CD4-positive, alpha-beta T cell treated with Interleukin-4 for 4 hours (primary cell): Measurements from ENCODE around the gene OPA3.
"Not testable (repeated sequence)": the region's sequence is repeated elsewhere in the genome, so short reads cannot be mapped to it uniquely, and the experiment has no call there.

Experiments
- DNase-seq: peaks from one replicate; pipeline ENCODE4 v3.0.0-alpha.2; 2020

OPA3 gene

DNA sequence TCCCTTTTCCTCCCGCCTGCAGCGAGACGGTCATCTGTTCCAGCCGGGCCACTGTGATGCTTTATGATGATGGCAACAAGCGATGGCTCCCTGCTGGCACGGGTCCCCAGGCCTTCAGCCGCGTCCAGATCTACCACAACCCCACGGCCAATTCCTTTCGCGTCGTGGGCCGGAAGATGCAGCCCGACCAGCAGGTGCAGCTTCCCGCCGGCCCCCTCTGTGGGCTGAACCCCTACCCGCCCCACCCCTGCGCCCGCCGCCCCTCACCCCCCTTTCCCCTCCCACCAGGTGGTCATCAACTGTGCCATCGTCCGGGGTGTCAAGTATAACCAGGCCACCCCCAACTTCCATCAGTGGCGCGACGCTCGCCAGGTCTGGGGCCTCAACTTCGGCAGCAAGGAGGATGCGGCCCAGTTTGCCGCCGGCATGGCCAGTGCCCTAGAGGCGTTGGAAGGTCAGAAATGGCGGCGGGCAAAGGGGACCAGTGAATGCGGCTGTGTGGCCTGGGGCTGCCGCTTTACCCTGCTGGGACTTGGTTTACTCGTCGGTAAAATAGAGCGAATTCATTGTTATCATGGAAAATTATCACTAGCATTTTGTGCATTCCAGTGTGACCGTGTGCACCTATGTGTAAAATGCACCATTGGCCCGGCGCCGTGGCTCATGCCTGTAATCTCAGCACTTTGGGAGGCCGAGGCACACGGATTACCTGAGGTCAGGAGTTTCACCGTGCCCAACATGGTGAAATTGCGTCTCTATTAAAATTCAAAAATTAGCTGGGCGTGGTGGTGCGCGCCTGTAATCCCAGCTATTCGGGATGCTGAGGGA is 66.7 kb downstream of the OPA3 start:
- DNase-seq: no peak

DNA sequence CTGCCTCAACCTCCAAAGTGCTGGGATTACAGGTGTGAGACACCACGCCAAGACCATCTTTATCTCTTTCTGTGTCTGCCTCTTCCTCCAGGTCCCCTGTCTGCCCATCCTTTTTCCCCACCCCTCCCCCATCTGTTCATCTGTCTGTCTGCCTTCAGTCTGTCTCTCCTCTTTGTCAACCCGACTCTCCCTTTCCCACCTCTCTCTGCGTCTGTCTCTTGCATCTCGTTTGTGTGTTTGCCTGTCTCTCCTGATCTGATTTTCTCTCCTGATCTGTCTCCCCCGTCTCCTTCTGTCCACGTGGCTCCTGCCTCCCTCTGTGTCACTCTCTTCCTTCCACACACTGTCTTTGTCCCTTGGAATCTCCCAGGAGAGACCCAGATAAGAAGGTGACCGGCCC is 67.4 kb downstream of the OPA3 start:
- no peak for DNase-seq

DNA sequence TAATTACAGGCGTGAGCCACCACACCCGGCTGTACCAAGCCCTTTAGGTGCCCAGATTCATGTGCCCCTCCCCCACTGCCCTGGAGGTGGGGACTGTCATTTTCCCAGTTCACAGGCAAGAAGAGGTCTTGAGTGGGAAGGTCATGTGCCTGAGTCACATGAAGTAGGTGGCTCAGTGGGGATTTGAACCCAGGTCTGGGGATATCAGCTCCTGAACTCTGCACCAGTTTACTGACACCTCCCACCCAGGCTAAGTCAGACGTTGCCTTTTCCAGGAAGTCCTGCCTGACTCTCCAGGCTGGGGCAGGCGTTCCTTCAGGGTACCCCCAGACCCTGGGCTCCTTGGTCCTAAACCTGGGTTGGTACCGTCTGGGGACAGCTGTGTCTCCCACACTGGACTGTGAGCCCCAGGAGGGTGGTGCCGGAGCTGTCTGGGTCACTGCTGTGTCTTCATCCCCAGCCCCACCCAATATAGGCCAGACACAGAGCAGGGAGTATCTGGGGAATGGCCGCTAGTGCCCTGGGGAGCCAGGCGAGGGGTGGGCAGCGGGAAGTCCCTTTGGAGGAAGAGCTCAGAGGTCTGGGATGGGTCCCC is 68.7 kb downstream of the OPA3 start:
- no peak for DNase-seq

DNA sequence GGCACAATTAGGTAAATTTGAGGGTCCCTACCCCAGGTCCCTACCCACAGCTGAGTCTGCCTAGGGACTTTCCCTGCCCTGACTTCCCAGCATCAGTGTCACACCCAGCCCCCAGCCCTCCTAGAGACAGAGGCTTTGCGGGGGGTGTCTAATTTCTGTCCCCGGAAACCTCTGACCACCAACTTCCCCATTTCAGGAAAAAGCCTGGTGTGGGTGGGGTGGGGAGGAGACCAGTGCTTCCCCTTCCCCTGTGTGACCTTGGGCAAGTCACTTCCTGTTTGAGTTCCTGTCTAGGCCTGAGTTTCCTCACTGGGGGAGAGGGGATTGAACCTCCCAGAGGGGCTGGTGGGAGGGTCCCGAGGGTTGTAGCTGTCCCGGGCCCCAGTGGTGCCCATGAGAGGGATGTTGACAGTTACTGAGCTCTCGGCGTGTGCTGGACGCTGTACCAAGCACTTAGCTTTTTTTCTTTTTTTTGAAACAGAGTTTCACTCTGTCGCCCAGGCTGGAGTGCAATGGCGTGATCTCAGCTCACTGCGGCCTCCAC is 69.4 kb downstream of the OPA3 start:
- DNase-seq: peak; percentile 50

DNA sequence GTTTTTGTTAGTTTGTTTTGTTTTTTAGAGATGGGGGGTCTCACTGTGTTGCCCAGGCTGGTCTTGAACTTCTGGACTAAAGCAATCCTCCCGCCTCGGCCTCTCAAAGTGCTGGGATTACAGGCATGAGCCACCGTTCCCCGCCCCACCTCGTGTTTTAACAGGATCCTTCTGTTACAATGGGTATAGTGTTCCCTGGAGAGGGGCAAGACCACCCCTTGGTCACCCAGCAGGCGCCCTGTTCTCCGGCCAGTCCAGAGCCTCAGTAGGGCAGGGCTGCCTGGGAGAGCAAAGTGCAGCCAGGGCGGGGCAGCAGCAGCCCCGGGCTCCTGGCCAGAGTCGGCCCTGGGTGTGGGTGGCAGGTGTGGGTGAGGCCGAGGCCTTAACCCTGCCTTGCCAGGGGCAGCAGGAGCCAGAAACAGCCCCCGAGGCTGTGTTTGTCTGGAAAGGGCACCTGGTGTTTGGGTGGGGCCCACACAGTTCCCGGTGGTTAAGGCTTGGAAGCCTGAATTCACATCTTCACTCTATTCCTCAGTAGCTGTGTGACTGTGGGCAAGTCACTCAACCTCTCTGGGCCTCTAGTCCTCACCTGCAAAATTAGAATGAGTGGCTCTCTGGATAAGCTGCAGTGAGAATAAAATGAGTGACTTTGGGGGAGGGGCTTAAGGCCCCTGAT is 70.1 kb downstream of the OPA3 start:
- no peak for DNase-seq

DNA sequence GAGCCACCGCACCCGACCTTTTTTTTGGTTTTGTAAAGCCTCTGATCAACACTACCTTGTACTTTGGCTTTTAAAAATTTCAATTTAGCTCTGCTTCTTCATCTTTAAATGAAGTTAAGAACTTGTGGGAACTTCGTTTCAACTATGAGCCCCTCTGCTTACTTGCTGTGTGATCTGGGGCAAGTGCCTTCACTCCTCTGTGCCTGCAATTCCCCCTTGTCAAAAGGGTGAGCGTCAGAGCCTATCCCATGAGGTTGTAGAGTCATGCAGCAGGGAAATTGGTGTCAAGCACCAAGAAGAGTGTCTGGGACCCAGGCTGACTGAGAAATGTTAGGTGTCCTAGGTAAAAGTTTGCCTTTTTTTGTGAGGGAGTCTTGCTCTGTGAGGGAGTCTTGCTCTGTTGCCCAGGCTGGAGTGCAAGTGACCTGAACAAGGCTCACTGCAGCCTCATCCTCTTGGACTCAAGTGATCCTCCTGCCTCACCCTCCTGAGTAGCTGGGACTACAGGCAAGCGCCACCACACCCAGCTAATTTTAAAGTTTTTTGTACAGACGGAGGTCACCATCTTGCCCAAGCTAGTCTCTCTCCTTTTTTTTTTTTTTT is 71.6 kb downstream of the OPA3 start:
- DNase-seq: no peak

DNA sequence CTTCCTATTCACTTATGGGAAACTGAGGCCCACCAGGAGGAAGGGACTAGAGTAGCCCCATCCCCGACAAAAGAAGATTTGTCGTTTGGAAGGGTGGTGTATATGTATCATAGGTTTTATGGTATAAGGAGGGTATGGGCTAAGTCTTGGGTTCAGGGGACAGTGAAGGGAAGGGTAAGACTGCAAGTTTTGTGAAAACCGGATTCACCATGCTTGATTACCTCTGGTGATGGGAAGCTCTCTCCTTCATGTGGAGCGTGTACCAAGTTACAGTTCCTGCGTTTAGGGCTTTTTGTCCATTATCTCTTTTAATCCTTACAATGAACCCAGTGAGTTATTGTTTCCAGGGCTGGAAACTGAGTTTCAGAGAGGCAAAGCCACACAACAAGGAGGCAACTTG is 73.5 kb downstream of the OPA3 start:
- no peak for DNase-seq

DNA sequence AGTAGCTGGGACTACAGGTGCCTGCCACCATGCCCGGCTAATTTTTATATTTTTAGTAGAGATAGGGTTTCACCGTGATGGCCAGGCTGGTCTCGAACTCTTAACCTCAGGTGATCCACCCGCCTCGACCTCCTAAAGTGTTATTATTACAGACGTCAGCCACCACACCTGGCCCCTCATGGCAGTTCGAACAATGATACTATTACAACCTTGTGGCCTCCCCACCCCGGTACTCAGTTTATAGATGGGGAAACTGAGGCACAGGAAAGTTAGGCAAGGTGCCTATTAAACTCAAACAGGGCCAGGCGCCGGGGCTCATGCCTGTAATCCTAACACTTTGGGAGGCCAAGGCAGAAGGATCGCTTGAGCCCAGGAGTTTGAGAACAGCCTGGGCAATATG is 74.2 kb downstream of the OPA3 start:
- not testable (repeated sequence) for DNase-seq

DNA sequence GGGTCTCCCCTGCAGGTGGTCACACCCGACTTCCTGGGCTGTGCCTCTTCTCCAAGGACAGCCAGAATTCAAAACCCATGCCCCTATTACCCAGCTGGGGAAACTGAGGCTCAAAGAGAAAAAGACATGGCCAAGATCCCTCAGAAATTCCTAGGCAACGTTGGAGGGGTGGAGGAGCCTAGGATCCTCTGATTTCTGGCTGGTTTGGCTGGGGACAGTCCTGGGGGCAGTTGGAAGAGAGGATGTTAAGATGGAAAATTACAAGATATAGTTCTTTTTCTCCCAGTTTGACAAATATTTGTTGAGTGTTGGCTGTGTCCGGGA is 74.9 kb downstream of the OPA3 start:
- no peak for DNase-seq

DNA sequence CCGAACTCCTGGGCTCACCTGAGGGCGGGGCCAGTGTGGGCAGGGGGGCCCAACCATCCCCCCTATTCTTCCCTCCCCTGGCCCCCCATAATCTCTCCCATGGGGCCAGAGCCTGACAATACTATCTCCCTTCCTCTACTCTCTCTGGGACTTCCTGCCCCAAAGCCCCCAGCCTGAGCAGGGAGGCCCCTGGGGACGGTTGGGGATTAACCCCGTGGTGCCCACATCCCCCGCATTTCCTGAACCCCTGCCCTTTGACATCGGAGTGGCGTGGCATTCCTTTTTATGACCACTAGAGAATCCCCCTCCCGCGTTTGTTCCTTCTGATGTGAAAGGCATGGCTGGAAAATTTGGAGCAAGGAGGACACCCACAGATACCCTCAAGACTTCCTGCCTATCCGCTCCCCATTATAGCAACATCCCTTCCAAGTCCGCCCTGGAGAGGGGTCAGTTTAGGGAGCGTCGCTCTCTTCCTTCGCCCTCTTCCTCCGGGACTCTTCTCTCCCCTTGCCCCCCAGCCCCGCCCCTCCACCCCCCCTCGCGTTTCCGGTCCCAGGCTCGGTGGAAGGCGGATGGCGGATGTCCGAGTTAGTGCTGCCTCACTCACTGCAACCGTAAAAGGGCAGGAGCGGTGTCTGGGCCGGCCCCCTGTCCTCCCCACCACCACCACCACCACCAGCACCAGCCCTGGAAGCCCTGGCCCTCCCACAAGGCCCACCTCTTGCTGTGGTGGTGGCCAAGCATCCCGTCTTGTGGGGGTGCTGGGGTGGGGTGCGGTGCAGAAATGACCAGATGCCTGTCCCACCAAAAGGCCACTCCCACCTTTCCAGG is 75.5 kb downstream of the OPA3 start:
- DNase-seq: peak; percentile 48

DNA sequence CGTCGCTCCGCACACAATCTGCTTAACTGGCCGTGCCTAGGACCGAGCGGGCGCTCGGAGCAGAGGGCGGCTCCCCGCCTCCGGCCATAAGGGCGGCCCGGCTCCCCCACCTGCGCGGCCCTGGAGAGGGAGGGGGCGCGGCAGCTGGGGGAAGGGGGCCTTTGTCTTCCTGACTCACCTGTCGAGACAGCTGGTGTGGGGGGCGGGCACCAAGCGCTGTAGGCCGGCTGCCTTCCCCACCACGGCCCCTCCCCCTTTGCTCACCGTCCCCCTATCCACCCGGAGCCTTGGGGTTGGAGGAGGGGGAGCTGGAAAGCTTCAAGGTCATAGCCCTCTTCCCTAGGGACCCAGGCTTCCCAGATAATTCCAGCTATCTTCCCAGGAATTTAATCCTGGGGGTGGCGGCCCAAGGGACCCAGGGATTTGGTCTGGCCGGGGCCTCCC is 76.2 kb downstream of the OPA3 start:
- DNase-seq: no peak

DNA sequence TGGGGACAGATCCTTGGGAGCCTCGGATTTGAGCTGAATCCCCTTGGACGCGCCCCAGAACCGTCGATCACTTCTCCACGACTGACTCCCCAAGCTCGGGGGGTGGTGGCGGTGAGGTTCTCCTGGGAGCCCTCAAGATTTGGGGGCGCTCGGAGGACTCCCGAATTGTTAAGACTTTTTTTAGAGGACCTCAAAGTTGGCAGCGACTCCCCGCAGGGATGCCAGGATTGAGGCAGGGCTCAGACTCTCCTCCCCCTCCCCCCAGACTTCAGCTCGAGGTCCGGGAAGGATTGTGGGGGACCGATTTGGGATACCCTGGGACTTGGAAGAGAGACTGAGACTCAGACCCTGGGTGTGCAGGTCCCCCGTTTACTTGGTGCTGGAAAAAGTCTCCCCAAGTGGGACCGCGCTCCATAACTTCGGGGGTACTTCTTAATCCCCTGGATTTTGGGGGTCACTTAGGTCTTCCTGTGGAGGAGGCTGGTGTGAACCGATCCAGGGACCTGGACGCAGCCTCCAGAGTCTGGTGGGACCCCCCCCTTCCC is 76.7 kb downstream of the OPA3 start:
- DNase-seq: no peak

DNA sequence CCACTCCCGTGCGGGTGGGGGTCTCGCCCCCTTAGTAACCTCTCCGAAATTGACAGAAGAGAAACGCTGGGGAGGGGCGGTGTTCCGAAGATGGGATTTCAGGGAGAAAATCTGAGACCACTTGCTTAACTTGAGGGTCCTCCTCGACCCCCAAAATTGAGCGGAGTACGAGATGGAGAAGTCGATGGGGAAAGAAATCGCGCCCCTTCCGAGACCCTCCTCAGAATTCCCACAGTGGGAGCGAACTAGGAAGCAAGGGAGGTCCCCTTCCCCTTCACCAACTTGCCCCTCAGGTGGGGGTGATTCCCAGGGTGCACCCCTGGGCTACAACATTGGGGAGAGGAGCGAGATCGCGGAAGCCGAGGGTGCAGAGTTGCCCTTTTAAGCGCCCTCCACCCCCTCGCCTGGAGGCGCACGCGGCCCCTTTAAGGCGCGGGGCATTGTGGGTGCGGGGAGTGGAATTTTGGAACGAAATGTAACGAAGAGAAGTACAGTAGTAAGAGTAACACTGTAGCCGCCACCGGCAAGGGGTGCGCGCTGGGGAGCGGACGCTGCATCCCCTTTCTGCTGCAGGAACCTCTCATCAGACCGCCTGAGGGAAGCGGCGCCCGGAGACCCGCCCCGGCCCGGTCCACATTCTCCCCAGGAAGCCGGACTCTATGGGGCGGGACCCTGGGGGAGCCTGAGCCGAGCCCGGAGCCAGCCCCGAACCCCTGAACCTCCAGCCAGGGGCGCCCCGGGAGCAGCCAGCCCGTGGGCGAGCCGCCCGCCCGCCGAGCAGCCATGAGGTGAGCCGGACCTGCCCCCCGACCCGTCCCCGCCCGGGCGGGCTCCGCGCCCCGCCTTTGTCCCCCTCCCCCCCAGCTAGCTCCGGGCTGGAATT is 77.4 kb downstream of the OPA3 start, which contains the start of gene VASP:
TSS of gene VASP (plus strand) at position 491 of the 883 bp plus-strand sequence. CDS start at position 784, 293 bp downstream.
- peak; percentile 92 for DNase-seq

DNA sequence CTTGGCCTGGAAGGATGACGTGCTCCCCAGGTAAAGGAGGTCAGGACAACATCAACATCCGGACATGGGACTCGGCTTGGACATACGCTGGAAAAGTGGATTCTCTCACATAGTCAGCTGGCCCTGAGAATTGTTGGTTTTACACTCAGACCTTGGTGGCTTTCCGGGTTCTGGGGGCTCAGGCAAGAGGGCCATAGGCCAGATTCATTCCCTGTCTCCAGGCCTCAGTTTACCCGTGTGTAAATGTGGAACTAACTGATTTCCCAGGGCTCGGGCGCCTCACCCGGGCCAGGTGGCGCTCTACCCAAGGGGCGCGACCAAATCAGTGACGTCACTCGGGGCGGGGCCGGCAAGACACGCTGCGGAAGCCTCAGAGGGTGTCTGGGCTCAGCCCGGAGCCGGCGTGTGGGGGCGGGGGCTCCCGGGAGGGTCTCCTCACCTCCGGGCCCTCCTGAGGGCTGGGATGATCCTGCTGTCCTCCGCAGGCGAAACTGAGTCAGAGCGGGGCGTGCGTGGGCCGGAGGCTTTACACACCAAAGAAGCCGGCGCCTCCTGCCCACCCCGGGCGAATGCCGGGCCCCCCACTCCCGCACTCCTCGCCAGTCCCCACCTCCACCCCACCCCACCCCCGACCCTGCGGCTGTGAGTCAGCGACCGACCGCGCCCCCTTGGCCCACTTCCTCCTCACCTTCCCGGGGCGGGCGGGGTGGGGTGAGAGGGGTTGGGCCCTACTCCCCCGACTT is 78.2 kb downstream of the OPA3 start:
- DNase-seq: peak; percentile 95

DNA sequence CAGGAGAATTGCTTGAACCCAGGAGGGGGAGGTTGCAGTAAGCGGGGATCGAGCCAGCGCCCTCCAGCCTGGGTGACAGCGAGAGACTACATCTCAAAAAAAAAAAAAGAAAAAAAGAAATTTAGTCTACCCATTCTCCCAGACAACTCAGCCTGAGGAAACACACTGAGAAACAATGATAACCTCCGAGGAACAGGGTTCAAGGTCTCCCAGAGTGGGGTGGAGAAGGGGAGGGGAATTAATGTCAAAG is 78.7 kb downstream of the OPA3 start:
- DNase-seq: no peak

DNA sequence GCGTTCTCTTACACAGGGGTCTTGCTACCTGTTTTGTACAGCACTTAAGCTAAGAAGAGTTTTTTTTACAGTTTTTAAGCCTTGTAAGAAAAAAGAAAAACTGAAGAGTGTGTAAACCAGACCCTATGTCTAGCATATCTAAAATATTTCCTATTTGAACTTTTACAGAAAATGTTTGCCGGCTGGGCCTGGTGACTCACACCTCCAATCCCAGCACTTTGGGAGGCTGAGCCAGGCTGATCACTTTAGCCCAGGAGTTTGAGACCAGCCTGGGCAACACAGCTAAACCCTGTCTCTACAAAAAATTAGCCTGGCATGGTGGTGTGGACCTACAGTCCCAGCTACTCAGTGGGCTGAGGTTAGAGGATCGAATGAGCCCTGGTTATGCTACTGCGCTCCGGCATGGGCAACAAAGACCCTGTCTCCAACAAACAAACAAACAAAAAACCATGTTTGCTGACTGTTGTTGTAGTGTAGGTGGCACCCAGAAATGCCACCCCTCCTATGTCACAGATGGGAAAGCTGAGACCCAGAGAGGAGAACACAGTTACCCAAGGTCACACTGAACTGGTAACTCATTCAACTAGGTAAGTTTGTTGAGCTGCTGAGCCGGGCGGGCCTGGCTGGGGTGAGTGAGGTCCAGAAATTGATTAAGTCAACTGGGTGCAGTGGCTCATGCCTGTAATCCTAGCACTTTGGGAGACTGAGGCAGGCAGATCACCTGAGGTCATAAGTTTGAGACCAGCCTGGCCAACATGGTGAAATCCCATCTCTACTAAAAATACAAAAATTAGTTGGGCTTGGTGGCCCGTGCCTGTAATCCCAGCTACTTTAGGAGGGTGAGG is 79.2 kb downstream of the OPA3 start:
- no peak for DNase-seq

DNA sequence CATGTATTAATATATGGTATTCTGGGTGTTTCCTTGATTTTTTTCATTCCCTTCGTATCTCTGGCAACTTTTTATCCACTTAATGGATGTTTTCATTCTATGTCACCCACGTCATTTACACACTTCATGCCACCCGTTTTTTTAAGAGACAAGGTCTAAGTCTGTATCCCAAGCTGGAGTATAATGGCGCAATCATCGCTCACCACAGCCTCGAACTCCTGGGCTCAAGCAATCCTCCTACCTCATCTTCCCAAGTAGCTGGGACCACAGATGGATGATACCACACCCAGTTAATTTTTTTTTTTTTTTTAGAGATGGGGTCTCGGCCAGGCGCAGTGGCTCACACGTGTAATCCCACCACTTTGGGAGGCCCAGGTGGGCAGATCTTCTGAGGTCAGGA is 80.7 kb downstream of the OPA3 start:
- no peak for DNase-seq

DNA sequence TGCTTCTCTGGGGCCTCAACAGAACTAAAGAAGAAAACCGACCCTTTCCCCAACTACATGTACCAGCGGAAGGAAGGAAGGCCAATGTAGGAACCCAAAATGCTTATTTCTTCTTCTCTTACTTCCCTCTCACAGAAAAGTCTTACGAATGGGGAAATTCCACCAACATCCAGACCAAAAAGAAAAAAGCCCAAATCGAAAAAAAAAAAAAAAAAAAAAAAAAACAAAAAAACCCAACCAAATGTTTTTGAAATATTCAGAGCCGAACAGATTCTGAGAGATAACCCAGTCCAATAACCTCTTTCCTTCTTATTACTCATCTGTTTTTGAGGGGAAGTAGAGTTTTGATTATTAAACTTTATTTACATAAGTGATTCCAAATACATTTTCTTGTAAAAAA is 82.5 kb downstream of the OPA3 start:
- DNase-seq: no peak

DNA sequence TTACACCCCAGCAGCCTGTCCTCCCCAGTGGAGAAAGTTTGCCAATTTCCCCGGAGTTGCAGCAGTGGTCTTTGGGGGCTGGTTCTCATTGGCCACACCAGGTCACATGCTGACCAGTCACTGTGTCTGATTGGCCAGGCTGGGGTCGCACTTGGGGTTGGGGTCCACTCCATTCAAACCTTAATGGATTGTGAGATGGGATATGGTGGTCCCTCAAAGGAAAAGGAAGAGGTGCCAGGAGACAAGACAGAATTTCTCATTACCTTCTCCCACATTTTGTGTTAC is 82.9 kb downstream of the OPA3 start:
- DNase-seq: no peak
